CD4-positive, CD25-positive, alpha-beta regulatory T cell (primary cell): ENCODE data around the gene TMEM259. TPM values are rescaled to one million over a fixed set of nuclear protein-coding genes. Genes with fewer than 3 reads are reported as not detected.
A peak's percentile ranks its signal among the peaks of the same experiment; 100 is the strongest.

Experiments used
- ATAC-seq, 2 donors: fragments of 150-1000 bp; cut with Tn5 transposase; one replicate each; pipeline ENCODE4 v1.10.0; 2021; ENCODE audit warnings: low read depth in 2 of 2, moderate number of reproducible peaks in 2 of 2, moderate library complexity in 1 of 2
- DNase-seq, 3 donors: peaks; one replicate each; pipeline versions ENCODE4 v3.0.0 to v3.0.0-alpha.2; 2012 to 2022; ENCODE audit warnings: mixed read lengths in 1 of 3
- H3K27ac ChIP-seq: one replicate; pipeline ENCODE4 v1.7.0; 2013; ENCODE audit warnings: mild to moderate bottlenecking, low read length; ENCODE audit not compliant: insufficient read depth, poor library complexity, severe bottlenecking
- H3K27me3 ChIP-seq: one replicate; pipeline ENCODE4 v1.7.0; 2013; ENCODE audit warnings: low read length; ENCODE audit not compliant: control insufficient read depth, insufficient read depth
- H3K36me3 ChIP-seq: one replicate; pipeline ENCODE4 v1.7.0; 2013; ENCODE audit warnings: mild to moderate bottlenecking, low read length, moderate library complexity; ENCODE audit not compliant: control insufficient read depth, insufficient read depth
- H3K4me1 ChIP-seq: 2 replicates; pipeline ENCODE4 v1.7.0; 2013; ENCODE audit warnings: mild to moderate bottlenecking, low read length; ENCODE audit not compliant: insufficient read depth, control insufficient read depth, poor library complexity, severe bottlenecking
- H3K4me3 ChIP-seq: one replicate; pipeline ENCODE4 v1.7.0; 2013; ENCODE audit warnings: low read depth, mild to moderate bottlenecking, low read length, moderate library complexity
- H3K9me3 ChIP-seq, 2 experiments: 1 replicate in 1 of 2; 2 replicates in 1 of 2; pipeline ENCODE4 v1.7.0; 2013; ENCODE audit warnings: low read length in 2 of 2, mild to moderate bottlenecking in 1 of 2, moderate library complexity in 1 of 2; ENCODE audit not compliant: control insufficient read depth in 2 of 2
- H3K27ac Mint-ChIP-seq, 3 donors: one replicate each; pipeline ENCODE4 v1.8.0; 2020 to 2022; ENCODE audit warnings: mild to moderate bottlenecking in 3 of 3, mixed read lengths in 3 of 3, moderate library complexity in 2 of 3
- H3K27me3 Mint-ChIP-seq: one replicate; pipeline ENCODE4 v1.8.0; 2022; ENCODE audit warnings: mild to moderate bottlenecking, mixed read lengths
- H3K36me3 Mint-ChIP-seq: one replicate; pipeline ENCODE4 v1.8.0; 2020; ENCODE audit warnings: mixed read lengths
- H3K4me1 Mint-ChIP-seq, 4 donors: one replicate each; pipeline ENCODE4 v1.8.0; 2020 to 2022; ENCODE audit warnings: mixed read lengths in 4 of 4, mild to moderate bottlenecking in 1 of 4
- H3K4me3 Mint-ChIP-seq, 4 donors: one replicate each; pipeline ENCODE4 v1.8.0; 2020 to 2022; ENCODE audit warnings: mild to moderate bottlenecking in 4 of 4, mixed read lengths in 4 of 4, moderate library complexity in 3 of 4
- H3K9me3 Mint-ChIP-seq, 7 donors: one replicate each; pipeline ENCODE4 v1.8.0; 2020 to 2022; ENCODE audit warnings: mixed read lengths in 7 of 7, mild to moderate bottlenecking in 3 of 7, moderate library complexity in 2 of 7
- polyA plus RNA-seq, 4 donors: library from polyadenylated mRNA; unstranded; fragments of 300-500 nt; fragmentation: Illumina TruSeq; gene quantifications; one replicate each; pipeline ENCODE4 v1.2.3, GENCODE V29; 2021
- total RNA-seq: library from RNA; stranded (reverse); gene quantifications from one replicate; pipeline ENCODE4 v1.2.3, GENCODE V29; 2022

The TMEM259 gene
- total and polyA plus RNA-seq, 5 donors from 2014 or later = 51.6 to 339 (median 55.1) TPM

DNA sequence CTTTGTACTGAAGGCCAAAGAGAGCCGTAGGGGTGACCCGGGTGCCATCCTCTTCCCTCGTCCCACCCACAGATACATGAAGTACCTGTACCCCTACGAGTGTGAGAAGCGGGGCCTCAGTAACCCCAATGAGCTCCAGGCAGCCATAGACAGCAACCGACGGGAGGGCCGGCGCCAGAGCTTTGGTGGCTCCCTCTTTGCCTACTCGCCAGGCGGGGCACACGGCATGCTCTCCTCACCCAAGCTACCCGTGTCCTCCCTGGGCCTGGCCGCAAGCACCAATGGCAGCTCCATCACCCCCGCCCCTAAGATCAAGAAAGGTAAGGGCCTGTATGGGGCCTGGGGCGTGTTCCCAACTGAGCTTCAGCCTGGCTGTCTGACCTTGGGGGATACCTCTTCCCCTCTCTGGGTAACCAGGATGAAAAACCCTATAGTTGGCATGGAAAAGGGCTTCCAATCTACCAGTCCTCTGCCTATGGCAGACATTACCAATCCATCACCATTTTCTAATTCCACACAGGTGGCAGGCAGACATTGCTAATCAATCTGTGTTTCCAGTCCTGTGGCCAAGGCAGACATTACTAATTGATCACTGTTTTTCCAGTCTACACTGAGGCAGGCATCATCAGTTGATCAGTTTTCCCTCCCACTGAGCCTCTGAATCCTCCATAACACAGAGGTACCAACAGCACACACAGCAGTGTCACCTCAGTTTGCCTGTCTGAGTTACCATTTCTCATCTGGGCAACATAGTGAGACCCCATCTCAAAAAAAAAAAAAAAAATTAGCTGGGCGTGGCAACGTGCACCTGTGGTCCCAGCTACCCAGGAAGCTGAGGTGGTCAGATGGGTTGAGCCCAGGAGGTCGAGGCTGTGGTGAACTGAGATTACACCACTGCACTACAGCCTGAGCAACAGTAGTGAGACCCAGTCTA, 55.9 kb downstream of the TMEM259 start:
- ATAC-seq = no peak
- Mint-ChIP-seq H3K4me3 (no peak overlapping the region), H3K4me1 (peaks cover 0 to 5% (median 2%) of the 10 kb centered on the region in 4 donors), H3K36me3 (peaks cover 4% of the 10 kb centered on the region), H3K9me3 (no peaks in the 10 kb centered on the region), H3K27ac (no peak overlapping the region), H3K27me3 (no peaks in the 10 kb centered on the region)
- no peaks in the 10 kb centered on the region for H3K9me3 ChIP-seq
- H3K36me3 ChIP-seq = peaks cover 13% of the 10 kb centered on the region
- peak in 1 of 3 donors; percentile 32 for DNase-seq
- H3K27me3 ChIP-seq = no peaks in the 10 kb centered on the region
- no peak overlapping the region for H3K27ac ChIP-seq
- peaks cover 3% of the 10 kb centered on the region for H3K4me1 ChIP-seq
- H3K4me3 ChIP-seq = no peak overlapping the region

DNA sequence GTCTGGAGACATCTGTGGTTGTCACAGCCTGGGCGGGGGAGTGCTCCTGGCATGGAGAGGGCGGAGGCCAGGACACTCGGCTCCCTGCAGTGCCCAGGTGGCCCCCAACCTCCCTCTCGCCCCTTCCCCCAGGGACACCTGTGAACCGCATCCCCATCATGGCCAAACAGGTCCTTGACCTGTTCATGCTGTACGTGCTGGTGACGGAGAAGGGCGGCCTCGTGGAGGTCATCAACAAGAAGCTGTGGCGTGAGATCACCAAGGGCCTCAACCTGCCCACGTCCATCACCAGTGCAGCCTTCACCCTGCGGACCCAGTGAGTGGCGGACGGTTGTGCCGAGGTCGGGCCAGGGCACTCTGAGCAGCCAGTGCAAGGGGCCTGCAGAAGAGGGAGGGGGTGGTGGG, 56.8 kb downstream of the TMEM259 start:
- peaks cover 12% of the 10 kb centered on the region for H3K36me3 ChIP-seq
- Mint-ChIP-seq H3K4me1 (peaks cover 0 to 5% (median 2%) of the 10 kb centered on the region in 4 donors), H3K27me3 (no peaks in the 10 kb centered on the region), H3K27ac (no peak overlapping the region), H3K36me3 (peaks cover 4% of the 10 kb centered on the region), H3K4me3 (no peak overlapping the region), H3K9me3 (no peaks in the 10 kb centered on the region)
- H3K27me3 ChIP-seq = no peaks in the 10 kb centered on the region
- DNase-seq (no peak), ATAC-seq (no peak)
- peaks cover 3% of the 10 kb centered on the region for H3K4me1 ChIP-seq
- no peak overlapping the region for H3K27ac ChIP-seq
- no peak overlapping the region for H3K4me3 ChIP-seq
- H3K9me3 ChIP-seq = no peaks in the 10 kb centered on the region

- Mint-ChIP-seq H3K4me3 (no peak overlapping the region), H3K9me3 (no peaks in the 10 kb centered on the region), H3K27ac (no peak overlapping the region), H3K36me3 (peaks cover 4% of the 10 kb centered on the region), H3K4me1 (peaks cover 0 to 5% (median 2%) of the 10 kb centered on the region in 4 donors), H3K27me3 (no peaks in the 10 kb centered on the region)
- no peak overlapping the region for H3K27ac ChIP-seq
- H3K4me3 ChIP-seq = no peak overlapping the region
- DNase-seq (no peak), ATAC-seq (no peak)
- peaks cover 3% of the 10 kb centered on the region for H3K4me1 ChIP-seq
- no peaks in the 10 kb centered on the region for H3K9me3 ChIP-seq
- peaks cover 6% of the 10 kb centered on the region for H3K36me3 ChIP-seq
- H3K27me3 ChIP-seq = no peaks in the 10 kb centered on the region
Measured at GRCh38 chr19:963486-963951, 57.4 kb downstream of the TMEM259 start.

- ATAC-seq (no peak), DNase-seq (no peak)
- H3K4me3 Mint-ChIP-seq = no peak overlapping the region
- H3K9me3 ChIP-seq = no peaks in the 10 kb centered on the region
- H3K27ac ChIP-seq = no peak overlapping the region
- H3K27me3 Mint-ChIP-seq = no peaks in the 10 kb centered on the region
- no peaks in the 10 kb centered on the region for H3K9me3 Mint-ChIP-seq
- peaks cover 0 to 5% (median 2%) of the 10 kb centered on the region in 4 donors for H3K4me1 Mint-ChIP-seq
- H3K36me3 Mint-ChIP-seq = peaks cover 4% of the 10 kb centered on the region
- H3K27ac Mint-ChIP-seq = peak overlapping the region in 1 of 3 donors; percentile 46
- H3K27me3 ChIP-seq = no peaks in the 10 kb centered on the region
- peaks cover 3% of the 10 kb centered on the region for H3K4me1 ChIP-seq
- H3K4me3 ChIP-seq = no peak overlapping the region
- H3K36me3 ChIP-seq = peaks cover 2% of the 10 kb centered on the region
Measured at GRCh38 chr19:962683-963400, 58.1 kb downstream of the TMEM259 start.

GRCh38 chr19:961866-962620, 58.9 kb downstream of the TMEM259 start:
- ATAC-seq (no peak), DNase-seq (peak in 1 of 3 donors; percentile 35)
- Histone ChIP-seq H3K4me1 (peaks cover 3% of the 10 kb centered on the region), H3K36me3 (peaks cover 2% of the 10 kb centered on the region), H3K27ac (no peak overlapping the region), H3K27me3 (no peaks in the 10 kb centered on the region), H3K9me3 (no peaks in the 10 kb centered on the region), H3K4me3 (no peak overlapping the region)
- Mint-ChIP-seq H3K9me3 (no peaks in the 10 kb centered on the region), H3K36me3 (peaks cover 4% of the 10 kb centered on the region), H3K4me3 (no peak overlapping the region), H3K27me3 (no peaks in the 10 kb centered on the region), H3K27ac (peak overlapping the region in 1 of 3 donors; percentile 48), H3K4me1 (peaks cover 0 to 5% (median 2%) of the 10 kb centered on the region in 4 donors)

- Histone ChIP-seq H3K27ac (no peak overlapping the region), H3K4me1 (peaks cover 3% of the 10 kb centered on the region), H3K27me3 (no peaks in the 10 kb centered on the region), H3K9me3 (no peaks in the 10 kb centered on the region), H3K4me3 (no peak overlapping the region), H3K36me3 (peaks cover 2% of the 10 kb centered on the region)
- H3K4me3 Mint-ChIP-seq = no peak overlapping the region
- no peaks in the 10 kb centered on the region for H3K9me3 Mint-ChIP-seq
- no peak overlapping the region for H3K27ac Mint-ChIP-seq
- no peaks in the 10 kb centered on the region for H3K27me3 Mint-ChIP-seq
- no peak for ATAC-seq
- H3K36me3 Mint-ChIP-seq = peaks cover 4% of the 10 kb centered on the region
- DNase-seq = no peak
- H3K4me1 Mint-ChIP-seq = peaks cover 0 to 5% (median 2%) of the 10 kb centered on the region in 4 donors
Measured at GRCh38 chr19:960601-960938, 60.4 kb downstream of the TMEM259 start.

DNA sequence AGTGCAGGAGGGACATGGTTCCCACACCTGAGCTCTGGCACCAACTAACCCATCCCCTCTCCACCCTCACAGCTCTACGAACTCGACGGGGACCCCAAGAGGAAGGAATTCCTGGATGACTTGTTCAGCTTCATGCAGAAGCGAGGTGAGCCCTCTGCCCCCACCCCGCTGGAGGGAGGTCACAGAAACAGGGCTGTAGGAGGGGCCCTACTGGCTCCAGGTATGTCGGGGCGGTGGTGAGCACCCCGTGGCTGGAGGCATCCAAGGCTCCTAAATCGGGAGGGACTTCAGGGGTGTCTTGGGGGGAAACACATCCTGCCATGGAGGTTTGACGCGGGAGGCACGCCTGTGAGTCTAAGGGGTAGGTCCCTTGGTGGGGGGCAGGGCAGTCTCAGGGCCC, 60.9 kb downstream of the TMEM259 start:
- Histone ChIP-seq H3K27me3 (no peaks in the 10 kb centered on the region), H3K4me3 (no peak overlapping the region), H3K9me3 (no peaks in the 10 kb centered on the region), H3K27ac (no peak overlapping the region), H3K36me3 (peaks cover 2% of the 10 kb centered on the region), H3K4me1 (peaks cover 3% of the 10 kb centered on the region)
- Mint-ChIP-seq H3K27ac (no peak overlapping the region), H3K36me3 (peaks cover under 1% of the 10 kb centered on the region), H3K27me3 (no peaks in the 10 kb centered on the region), H3K4me3 (no peak overlapping the region), H3K9me3 (no peaks in the 10 kb centered on the region), H3K4me1 (peaks cover 0 to 5% (median under 1%) of the 10 kb centered on the region in 4 donors)
- ATAC-seq = no peak
- DNase-seq = no peak
